ENCODE data around the gene NCOR2. TPM values are rescaled to one million over a fixed set of nuclear protein-coding genes. Genes with fewer than 3 reads are reported as not detected.

Gene NCOR2
- total and polyA plus RNA-seq, 2 of the 8 experiments (the other 6 are each of a cell fraction or from before 2014, with no cell fraction given): 14.8 to 275 TPM

DNA sequence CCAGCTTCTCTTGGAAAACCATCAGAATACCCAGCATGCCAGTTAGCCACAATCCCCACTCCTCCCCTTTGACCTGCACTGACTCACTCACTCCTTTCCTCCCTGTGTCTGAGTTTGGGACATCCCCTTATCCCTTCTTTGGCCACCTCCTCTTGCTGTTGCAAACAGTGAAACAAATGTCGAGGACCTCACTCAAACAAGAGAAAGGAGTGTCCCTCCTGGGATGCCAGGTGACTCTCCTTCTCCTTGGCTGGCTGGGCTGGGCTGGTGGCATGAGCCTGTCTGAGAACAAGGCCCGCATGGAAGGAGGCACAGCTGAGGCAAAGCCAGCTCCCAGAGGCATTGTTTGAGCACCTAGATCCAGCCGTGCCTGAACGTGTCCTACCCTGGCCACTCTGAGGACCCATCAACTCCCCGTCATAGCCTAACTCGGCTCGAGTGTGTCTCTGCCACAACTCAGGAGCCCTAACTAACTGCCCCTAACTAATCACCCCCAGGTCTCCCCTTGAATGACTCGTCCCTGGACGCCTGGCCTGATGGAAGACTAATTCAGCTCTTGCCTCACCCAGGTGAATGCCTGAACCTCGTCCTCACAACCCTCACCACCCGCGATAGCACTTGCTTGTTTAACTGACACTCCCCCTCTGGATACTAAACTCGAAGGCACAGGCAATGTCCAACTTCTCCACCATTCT, 43.0 kb downstream of the NCOR2 start:
- H3K18ac ChIP-seq (ENCODE audit: extremely low read depth, low read length): no peak overlapping the region
- 0 out of 8 replicates have a peak, but pooled peaks cover 0 to 4% (median 0%) of the 10 kb centered on the region in 4 experiments for H3K36me3 ChIP-seq (ENCODE audit: control insufficient read depth in 2 of 4, insufficient read depth in 4 of 4, low read length in 3 of 4)
- H3K9me3 ChIP-seq (ENCODE audit: insufficient read depth in 2 of 2, low read depth in 1 of 2, low read length in 1 of 2): no peaks in the 10 kb centered on the region
- no peak overlapping the region for H2BK120ac ChIP-seq (replicated peaks; ENCODE audit: low read depth, low read length)
- ChIA-PET CTCF (ENCODE audit: partially characterized antibody) (interaction anchor here (0.6 to 5.5 kb wide), 3 partner anchors 15 to 226 kb away, joined by 3 to 39 read pairs (median 11); no protein-coding TSS in a partner anchor), POLR2A (ENCODE audit: partially characterized antibody) (interaction anchor here (1.4 kb wide), 1 partner anchor 31 kb away, joined by 3 read pairs; no protein-coding TSS in a partner anchor)
- H3K56ac ChIP-seq (replicated peaks; ENCODE audit: insufficient read length, low read depth, low read length): no peak overlapping the region
- H2AFZ ChIP-seq (ENCODE audit: low read length): no peak overlapping the region
- H4K20me1 ChIP-seq (replicated peaks in 1 of 2; ENCODE audit: control insufficient read depth in 1 of 2, insufficient read depth in 2 of 2, low read length in 2 of 2): peaks cover 33 to 47% of the 10 kb centered on the region in 2 experiments
- H3K4ac ChIP-seq (replicated peaks; ENCODE audit: insufficient read length, low read depth, low read length): no peak overlapping the region
- peaks cover 0 to 4% (median under 1%) of the 10 kb centered on the region in 4 experiments; a peak in 4 of 7 replicates for H3K4me1 ChIP-seq (replicated peaks in 1 of 4; ENCODE audit: control insufficient read depth in 3 of 4, insufficient read depth in 4 of 4, low read length in 3 of 4)
- no peak for DNase-seq (ENCODE audit: low read depth in 1 of 2, low spot score in 2 of 2)
- H3K9ac ChIP-seq (replicated peaks in 1 of 4; ENCODE audit: extremely low read depth in 1 of 4, low read depth in 3 of 4, low read length in 3 of 4): no peak overlapping the region
- H2BK5ac ChIP-seq (ENCODE audit: low read depth, low read length): 0 out of 2 replicates have a peak overlapping the region, but pooled peaks have one; percentile 18
- no peak overlapping the region for H2AK5ac ChIP-seq (ENCODE audit: low read depth, low read length)
- no peaks in the 10 kb centered on the region for H3K23me2 ChIP-seq (ENCODE audit: low read depth, low read length)
- no peak overlapping the region for H3K27ac ChIP-seq (ENCODE audit: low read depth, low read length)
- no peak overlapping the region for H4K8ac ChIP-seq (ENCODE audit: extremely low read depth, insufficient read depth, low read length)
- H3K4me3 ChIP-seq (ENCODE audit: extremely low read depth in 1 of 4, insufficient read depth in 2 of 4, low read depth in 3 of 4, low read length in 4 of 4): no peak overlapping the region
- WGBS, 2 experiments (ENCODE audit: extremely low coverage in 1 of 2, insufficient coverage in 1 of 2, insufficient read length in 1 of 2, insufficient replicate concordance in 2 of 2, low coverage in 1 of 2, low lambda C conversion rate in 2 of 2, missing lambda C conversion rate in 1 of 2): 76% methylated on average over 13 of the region's 13 CpGs; no CpG with 5 or more reads in 1 of the 2 experiments
- no peak overlapping the region for H3K14ac ChIP-seq (ENCODE audit: insufficient read length)
- no peak overlapping the region for H4K91ac ChIP-seq (replicated peaks; ENCODE audit: insufficient read length, low read length)
- FAIRE-seq: no peak
- TF ChIP-seq CTCF (IDR thresholded peaks at IDR 0.05; ENCODE audit: control extremely low read depth in 1 of 3, insufficient read depth in 1 of 3, low read depth in 1 of 3, low read length in 3 of 3) (no peak), ASH2L (IDR thresholded peaks at IDR 0.05; ENCODE audit: low read length) (no peak), TAF1 (IDR thresholded peaks at IDR 0.05; ENCODE audit: low read depth, low read length) (no peak), CBX8 (IDR thresholded peaks at IDR 0.05; ENCODE audit: borderline replicate concordance, low read depth, low read length) (no peak), EZH2 (IDR thresholded peaks at IDR 0.05; ENCODE audit: low read depth, low read length, severe bottlenecking) (no peak), BACH1 (IDR thresholded peaks at IDR 0.05; ENCODE audit: low read length) (no peak), USF2 (IDR thresholded peaks at IDR 0.05; ENCODE audit: low read length) (no peak), GABPA (IDR thresholded peaks at IDR 0.05; ENCODE audit: borderline replicate concordance, insufficient read depth, low read length) (no peak)
- no peak overlapping the region for H4K5ac ChIP-seq (ENCODE audit: insufficient read length, low read depth, low read length)
- H3K79me1 ChIP-seq (ENCODE audit: low read depth, low read length): peaks cover 26% of the 10 kb centered on the region
- no peak overlapping the region for H2BK20ac ChIP-seq (ENCODE audit: low read length)
- H2BK12ac ChIP-seq (ENCODE audit: low read depth, low read length): no peak overlapping the region
- no peak overlapping the region for H3K4me2 ChIP-seq (ENCODE audit: insufficient read depth in 1 of 2, low read depth in 2 of 2, low read length in 2 of 2)
- peaks cover 3 to 89% of the 10 kb centered on the region in 2 experiments; a peak in 3 of 4 replicates for H3K79me2 ChIP-seq (ENCODE audit: control insufficient read depth in 1 of 2, insufficient read depth in 2 of 2, low read length in 2 of 2)
- H3K23ac ChIP-seq (ENCODE audit: insufficient read length): no peak overlapping the region
- no peaks in the 10 kb centered on the region for H3K27me3 ChIP-seq (replicated peaks in 1 of 4; ENCODE audit: control insufficient read depth in 3 of 4, extremely low read depth in 1 of 4, insufficient read depth in 3 of 4, low read length in 3 of 4)
- H2BK15ac ChIP-seq (ENCODE audit: low read length): no peak overlapping the region

All from H1 (cell line).